Measurements from ENCODE around the gene JCHAIN.
"Not testable (repeated sequence)": the region's sequence is repeated elsewhere in the genome, so short reads cannot be mapped to it uniquely, and the experiment has no call there.

The JCHAIN gene

GRCh38 chr4:70660106-70660505 is 6.2 kb downstream of the JCHAIN start:
- H3K4me3 ChIP-seq (ENCODE audit: low read depth, low read length) = no peak overlapping the region
- TF ChIP-seq, protein P1, sequence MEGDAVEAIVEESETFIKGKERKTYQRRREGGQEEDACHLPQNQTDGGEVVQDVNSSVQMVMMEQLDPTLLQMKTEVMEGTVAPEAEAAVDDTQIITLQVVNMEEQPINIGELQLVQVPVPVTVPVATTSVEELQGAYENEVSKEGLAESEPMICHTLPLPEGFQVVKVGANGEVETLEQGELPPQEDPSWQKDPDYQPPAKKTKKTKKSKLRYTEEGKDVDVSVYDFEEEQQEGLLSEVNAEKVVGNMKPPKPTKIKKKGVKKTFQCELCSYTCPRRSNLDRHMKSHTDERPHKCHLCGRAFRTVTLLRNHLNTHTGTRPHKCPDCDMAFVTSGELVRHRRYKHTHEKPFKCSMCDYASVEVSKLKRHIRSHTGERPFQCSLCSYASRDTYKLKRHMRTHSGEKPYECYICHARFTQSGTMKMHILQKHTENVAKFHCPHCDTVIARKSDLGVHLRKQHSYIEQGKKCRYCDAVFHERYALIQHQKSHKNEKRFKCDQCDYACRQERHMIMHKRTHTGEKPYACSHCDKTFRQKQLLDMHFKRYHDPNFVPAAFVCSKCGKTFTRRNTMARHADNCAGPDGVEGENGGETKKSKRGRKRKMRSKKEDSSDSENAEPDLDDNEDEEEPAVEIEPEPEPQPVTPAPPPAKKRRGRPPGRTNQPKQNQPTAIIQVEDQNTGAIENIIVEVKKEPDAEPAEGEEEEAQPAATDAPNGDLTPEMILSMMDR (IDR thresholded peaks at IDR 0.05; ENCODE audit: borderline replicate concordance, insufficient read depth, low read depth, low read length) = no peak

DNA sequence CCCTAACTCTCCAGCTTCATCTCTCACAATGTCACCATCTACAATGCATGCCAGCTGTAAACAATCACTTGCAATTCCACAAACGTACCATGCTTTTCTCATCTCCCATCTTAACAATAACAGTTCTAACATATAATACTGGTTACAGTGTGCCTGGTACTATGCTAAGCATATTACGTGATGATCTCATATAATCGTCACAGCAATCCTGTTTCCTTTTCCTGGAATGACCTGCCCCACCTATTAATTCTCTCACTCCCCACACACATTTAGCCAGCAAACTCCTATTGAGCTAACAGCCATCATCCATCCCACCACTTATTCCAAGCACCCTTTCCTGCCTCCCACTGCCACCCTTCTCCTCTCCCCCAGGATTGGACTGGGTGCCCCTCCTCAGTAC is 7.9 kb downstream of the JCHAIN start:
- no peak overlapping the region for H3K4me3 ChIP-seq (ENCODE audit: low read depth, low read length)
- TF ChIP-seq, protein P1 (IDR thresholded peaks at IDR 0.05; ENCODE audit: borderline replicate concordance, insufficient read depth, low read depth, low read length) = no peak

DNA sequence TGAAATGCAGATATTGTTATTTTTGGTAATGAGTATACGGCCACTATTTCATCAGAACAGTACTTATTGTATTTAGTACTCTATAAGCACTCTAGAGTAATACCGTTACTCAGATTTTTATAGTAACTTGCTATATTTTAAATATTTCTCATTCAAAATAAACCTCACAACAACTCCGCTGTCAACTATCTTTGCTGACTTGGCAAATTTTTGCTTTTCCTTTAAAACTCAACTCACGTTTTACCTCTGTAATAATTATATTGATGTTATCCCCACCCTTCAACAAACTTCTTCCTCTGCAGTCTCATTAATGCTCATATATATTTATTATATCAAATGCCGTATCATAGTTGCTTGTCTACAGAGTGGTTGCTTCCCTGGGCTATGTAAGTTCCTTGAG is 9.0 kb downstream of the JCHAIN start:
- H3K4me3 ChIP-seq (ENCODE audit: low read depth, low read length) = no peak overlapping the region
- TF ChIP-seq, protein P1 (IDR thresholded peaks at IDR 0.05; ENCODE audit: borderline replicate concordance, insufficient read depth, low read depth, low read length) = no peak

DNA sequence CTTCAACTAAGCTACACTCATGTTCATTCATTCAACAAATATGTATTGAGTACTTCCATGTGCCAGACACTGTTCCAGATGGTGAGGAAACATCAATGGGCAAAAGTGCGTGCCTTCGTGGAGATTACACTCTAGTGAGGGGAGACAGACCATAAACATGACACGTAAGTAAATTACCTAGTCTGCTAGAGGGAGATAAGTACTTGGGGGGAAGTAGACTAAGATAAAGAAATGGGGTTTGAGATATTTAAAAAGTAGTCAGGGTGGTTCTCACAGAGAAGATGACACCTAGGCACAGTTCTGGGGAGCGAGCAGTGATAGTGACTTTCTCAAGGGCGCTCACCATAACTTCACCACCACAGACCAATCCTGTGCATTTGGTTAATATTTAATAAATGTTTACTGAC is 11.7 kb downstream of the JCHAIN start:
- H3K4me3 ChIP-seq (ENCODE audit: low read depth, low read length) = no peak overlapping the region
- TF ChIP-seq, protein P1 (IDR thresholded peaks at IDR 0.05; ENCODE audit: borderline replicate concordance, insufficient read depth, low read depth, low read length) = no peak

DNA sequence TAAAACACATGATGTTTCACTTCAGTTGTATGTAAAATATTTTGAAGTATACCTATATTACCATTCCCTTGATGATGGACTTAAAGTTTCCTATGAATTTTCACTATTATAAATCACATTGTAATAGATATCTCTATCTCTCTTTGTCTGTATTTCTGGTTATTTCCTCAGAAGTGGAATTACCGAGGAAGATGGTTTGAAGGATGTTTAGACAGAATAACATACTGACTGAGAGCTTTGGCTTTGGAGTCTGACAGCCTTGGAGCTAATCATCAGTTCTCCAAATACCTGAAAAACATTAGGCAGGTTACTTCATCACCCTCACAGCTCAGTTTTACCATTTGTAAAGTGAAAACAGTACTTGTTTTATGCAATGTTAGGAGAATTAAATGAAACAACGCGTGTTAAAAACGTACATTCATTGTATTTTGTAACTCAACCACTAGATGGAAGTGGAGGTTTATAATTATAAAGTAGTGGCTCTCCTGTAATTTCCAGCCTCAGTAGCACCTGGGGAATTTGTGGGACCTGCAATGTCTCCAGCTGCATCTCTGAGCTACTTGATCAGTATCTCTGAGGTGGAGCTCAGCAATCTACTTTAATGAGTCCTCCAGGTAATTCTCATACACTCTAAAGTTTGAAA is 14.3 kb downstream of the JCHAIN start:
- TF ChIP-seq, protein P1 (IDR thresholded peaks at IDR 0.05; ENCODE audit: borderline replicate concordance, insufficient read depth, low read depth, low read length) = peak; percentile 13; the same call in 1 of the 2 replicates
- no peak overlapping the region for H3K4me3 ChIP-seq (ENCODE audit: low read depth, low read length)

GRCh38 chr4:70650741-70651140 is 15.6 kb downstream of the JCHAIN start:
- not testable (repeated sequence) for H3K4me3 ChIP-seq (ENCODE audit: low read depth, low read length)

GRCh38 chr4:70640192-70640591 is 26.1 kb downstream of the JCHAIN start:
- no peak overlapping the region for H3K4me3 ChIP-seq (ENCODE audit: low read depth, low read length)
- TF ChIP-seq, protein P1 (IDR thresholded peaks at IDR 0.05; ENCODE audit: borderline replicate concordance, insufficient read depth, low read depth, low read length) = no peak
